ENCODE measurements around the gene PRKCB.
"Not testable (repeated sequence)": the region's sequence is repeated elsewhere in the genome, so short reads cannot be mapped to it uniquely, and the experiment has no call there.

PRKCB gene

DNA sequence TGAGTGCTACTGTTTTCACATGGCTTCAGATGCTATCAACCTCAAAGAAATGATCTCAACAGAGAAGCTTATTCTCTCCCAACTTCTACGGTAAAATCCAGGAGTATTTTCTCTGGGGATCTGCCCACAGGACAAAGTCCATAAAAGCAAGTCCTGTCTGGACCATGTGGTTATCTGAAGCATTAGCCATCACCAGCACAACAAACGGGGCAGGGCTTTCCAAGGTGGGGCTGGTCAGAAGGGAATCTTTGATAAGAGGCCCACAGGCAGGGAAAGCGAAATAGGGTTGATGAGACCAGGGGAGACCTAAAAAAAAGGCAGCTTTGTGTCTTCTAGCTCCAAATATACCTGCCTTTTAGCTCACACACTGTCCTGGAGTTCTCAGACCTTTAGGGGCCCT, 381.7 kb downstream of the PRKCB start:
- H3K9ac ChIP-seq (ENCODE audit: low read depth in 1 of 2, low read length in 2 of 2), result no peak overlapping the region
- no peaks in the 10 kb centered on the region for H3K4me1 ChIP-seq (ENCODE audit: control insufficient read depth in 1 of 2, insufficient read depth in 2 of 2, low read length in 2 of 2)
- H3K27me3 ChIP-seq (ENCODE audit: control insufficient read depth in 1 of 2, insufficient read depth in 2 of 2, low read length in 2 of 2), result no peaks in the 10 kb centered on the region
- H3K9me3 ChIP-seq (ENCODE audit: control insufficient read depth in 1 of 2, low read length in 2 of 2), result no peaks in the 10 kb centered on the region
- no peaks in the 10 kb centered on the region for H3K36me3 ChIP-seq (ENCODE audit: control insufficient read depth in 1 of 2, insufficient read depth in 2 of 2, low read length in 2 of 2)
- H3K4me3 ChIP-seq (ENCODE audit: low read depth in 1 of 2, low read length in 2 of 2), result no peak overlapping the region
- no peak overlapping the region for H3K27ac ChIP-seq (ENCODE audit: low read depth, low read length)

DNA sequence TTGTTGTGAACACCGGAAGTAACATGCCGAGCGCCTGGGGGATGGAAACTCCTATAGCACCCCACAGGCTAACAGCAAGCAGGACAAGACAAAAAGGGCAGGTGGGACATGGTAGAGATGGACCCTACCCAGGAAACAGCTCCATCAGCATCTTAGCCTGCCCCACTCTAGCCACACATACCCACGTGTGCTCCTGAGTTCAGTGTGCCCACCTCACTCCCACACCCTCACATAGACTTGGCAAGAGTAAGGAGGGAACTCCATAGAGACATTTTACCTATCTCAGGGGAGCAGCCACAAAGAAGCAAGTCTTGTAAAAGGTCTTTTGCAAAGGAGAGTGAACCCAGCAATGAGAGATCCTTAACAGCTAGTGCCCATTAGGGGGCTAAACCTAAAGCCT, 382.5 kb downstream of the PRKCB start:
- Histone ChIP-seq H3K4me3 (ENCODE audit: low read depth in 1 of 2, low read length in 2 of 2) (no peak overlapping the region), H3K27ac (ENCODE audit: low read depth, low read length) (no peak overlapping the region)

GRCh38 chr16:24221219-24221618, 385.4 kb downstream of the PRKCB start:
- H3K9me3 ChIP-seq (ENCODE audit: control insufficient read depth in 1 of 2, low read length in 2 of 2), result no peaks in the 10 kb centered on the region
- no peak overlapping the region for H3K27ac ChIP-seq (ENCODE audit: low read depth, low read length)
- H3K27me3 ChIP-seq (ENCODE audit: control insufficient read depth in 1 of 2, insufficient read depth in 2 of 2, low read length in 2 of 2), result no peaks in the 10 kb centered on the region
- no peaks in the 10 kb centered on the region for H3K36me3 ChIP-seq (ENCODE audit: control insufficient read depth in 1 of 2, insufficient read depth in 2 of 2, low read length in 2 of 2)
- no peaks in the 10 kb centered on the region for H3K4me1 ChIP-seq (ENCODE audit: control insufficient read depth in 1 of 2, insufficient read depth in 2 of 2, low read length in 2 of 2)
- no peak overlapping the region for H3K4me3 ChIP-seq (ENCODE audit: low read depth in 1 of 2, low read length in 2 of 2)
- H3K9ac ChIP-seq (ENCODE audit: low read depth in 1 of 2, low read length in 2 of 2), result no peak overlapping the region

More for the DNA sequence above, 382.5 kb downstream of the PRKCB start:
- H3K4me1 ChIP-seq (ENCODE audit: control insufficient read depth in 1 of 2, insufficient read depth in 2 of 2, low read length in 2 of 2), result no peaks in the 10 kb centered on the region
- no peaks in the 10 kb centered on the region for H3K9me3 ChIP-seq (ENCODE audit: control insufficient read depth in 1 of 2, low read length in 2 of 2)
- H3K36me3 ChIP-seq (ENCODE audit: control insufficient read depth in 1 of 2, insufficient read depth in 2 of 2, low read length in 2 of 2), result no peaks in the 10 kb centered on the region
- H3K27me3 ChIP-seq (ENCODE audit: control insufficient read depth in 1 of 2, insufficient read depth in 2 of 2, low read length in 2 of 2), result no peaks in the 10 kb centered on the region
- no peak overlapping the region for H3K9ac ChIP-seq (ENCODE audit: low read depth in 1 of 2, low read length in 2 of 2)

DNA sequence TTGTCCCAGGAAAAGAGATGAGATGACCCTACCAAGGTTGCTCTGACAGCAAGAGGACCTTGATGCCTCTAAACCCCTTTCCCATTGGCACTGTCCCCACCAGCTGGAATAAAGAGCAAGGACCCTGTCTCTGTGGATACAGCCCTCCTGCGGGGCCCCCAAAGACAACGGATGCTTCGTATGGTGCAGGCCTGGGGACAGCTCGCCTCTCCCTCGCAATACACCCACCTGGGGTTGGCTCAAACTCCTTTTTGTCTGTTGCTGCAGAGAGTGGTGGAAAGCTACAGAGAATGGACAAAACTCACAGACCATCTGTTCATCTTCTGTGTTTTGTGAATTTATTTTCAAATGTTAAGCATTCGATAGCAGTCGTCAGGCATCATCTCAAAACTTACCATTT, 392.7 kb downstream of the PRKCB start:
- H3K27ac ChIP-seq (ENCODE audit: low read depth, low read length), result no peak overlapping the region
- no peak overlapping the region for H3K9ac ChIP-seq (ENCODE audit: low read depth in 1 of 2, low read length in 2 of 2)
- no peak overlapping the region for H3K4me3 ChIP-seq (ENCODE audit: low read depth in 1 of 2, low read length in 2 of 2)
- no peaks in the 10 kb centered on the region for H3K9me3 ChIP-seq (ENCODE audit: control insufficient read depth in 1 of 2, low read length in 2 of 2)
- H3K27me3 ChIP-seq (ENCODE audit: control insufficient read depth in 1 of 2, insufficient read depth in 2 of 2, low read length in 2 of 2), result no peaks in the 10 kb centered on the region
- H3K36me3 ChIP-seq (ENCODE audit: control insufficient read depth in 1 of 2, insufficient read depth in 2 of 2, low read length in 2 of 2), result no peaks in the 10 kb centered on the region
- no peaks in the 10 kb centered on the region for H3K4me1 ChIP-seq (ENCODE audit: control insufficient read depth in 1 of 2, insufficient read depth in 2 of 2, low read length in 2 of 2)

DNA sequence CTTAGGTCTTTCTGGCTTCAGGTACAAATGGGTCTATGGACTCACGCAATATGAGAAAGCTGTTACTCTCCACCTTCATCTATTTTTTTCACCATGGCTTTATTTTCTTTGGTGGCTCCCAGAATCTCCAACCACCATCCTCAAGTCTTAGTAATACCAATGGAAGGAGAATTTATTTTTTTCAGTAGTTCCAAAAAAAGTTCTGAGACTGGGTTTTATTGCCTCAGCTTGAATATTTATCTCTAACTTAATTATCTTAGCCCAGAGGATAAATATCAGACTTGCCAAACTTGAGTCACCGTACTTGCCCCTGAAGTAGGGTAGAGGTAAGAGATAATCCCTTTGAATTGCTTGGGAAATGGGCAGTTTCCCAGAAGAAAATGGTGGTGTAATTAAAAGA, 397.2 kb downstream of the PRKCB start:
- Histone ChIP-seq H3K9me3 (ENCODE audit: control insufficient read depth in 1 of 2, low read length in 2 of 2) (peaks cover 4 to 7% of the 10 kb centered on the region in 2 donors), H3K36me3 (ENCODE audit: control insufficient read depth in 1 of 2, insufficient read depth in 2 of 2, low read length in 2 of 2) (no peaks in the 10 kb centered on the region), H3K27me3 (ENCODE audit: control insufficient read depth in 1 of 2, insufficient read depth in 2 of 2, low read length in 2 of 2) (no peaks in the 10 kb centered on the region), H3K4me1 (ENCODE audit: control insufficient read depth in 1 of 2, insufficient read depth in 2 of 2, low read length in 2 of 2) (no peaks in the 10 kb centered on the region), H3K4me3 (ENCODE audit: low read depth in 1 of 2, low read length in 2 of 2) (no peak overlapping the region), H3K9ac (ENCODE audit: low read depth in 1 of 2, low read length in 2 of 2) (no peak overlapping the region), H3K27ac (ENCODE audit: low read depth, low read length) (no peak overlapping the region)

- no peak overlapping the region for H3K27ac ChIP-seq (ENCODE audit: low read depth, low read length)
- H3K9ac ChIP-seq (ENCODE audit: low read depth in 1 of 2, low read length in 2 of 2), result no peak overlapping the region
- H3K4me3 ChIP-seq (ENCODE audit: low read depth in 1 of 2, low read length in 2 of 2), result no peak overlapping the region
- no peaks in the 10 kb centered on the region for H3K27me3 ChIP-seq (ENCODE audit: control insufficient read depth in 1 of 2, insufficient read depth in 2 of 2, low read length in 2 of 2)
- H3K36me3 ChIP-seq (ENCODE audit: control insufficient read depth in 1 of 2, insufficient read depth in 2 of 2, low read length in 2 of 2), result no peaks in the 10 kb centered on the region
- H3K9me3 ChIP-seq (ENCODE audit: control insufficient read depth in 1 of 2, low read length in 2 of 2), result peaks cover 4 to 11% of the 10 kb centered on the region in 2 donors
- no peaks in the 10 kb centered on the region for H3K4me1 ChIP-seq (ENCODE audit: control insufficient read depth in 1 of 2, insufficient read depth in 2 of 2, low read length in 2 of 2)
Observed at GRCh38 chr16:24234737-24235136, 399.0 kb downstream of the PRKCB start.

GRCh38 chr16:24235806-24236205, 400.0 kb downstream of the PRKCB start:
- H3K9me3 ChIP-seq (ENCODE audit: control insufficient read depth in 1 of 2, low read length in 2 of 2), result peaks cover 4 to 11% of the 10 kb centered on the region in 2 donors
- H3K4me3 ChIP-seq (ENCODE audit: low read depth in 1 of 2, low read length in 2 of 2), result no peak overlapping the region
- no peak overlapping the region for H3K27ac ChIP-seq (ENCODE audit: low read depth, low read length)

GRCh38 chr16:24238846-24239245, 403.1 kb downstream of the PRKCB start:
- H3K27me3 ChIP-seq (ENCODE audit: control insufficient read depth in 1 of 2, insufficient read depth in 2 of 2, low read length in 2 of 2); H3K4me3 ChIP-seq (ENCODE audit: low read depth in 1 of 2, low read length in 2 of 2); H3K4me1 ChIP-seq (ENCODE audit: control insufficient read depth in 1 of 2, insufficient read depth in 2 of 2, low read length in 2 of 2); H3K9ac ChIP-seq (ENCODE audit: low read depth in 1 of 2, low read length in 2 of 2); H3K36me3 ChIP-seq (ENCODE audit: control insufficient read depth in 1 of 2, insufficient read depth in 2 of 2, low read length in 2 of 2); H3K27ac ChIP-seq (ENCODE audit: low read depth, low read length): not testable (repeated sequence)
- peaks cover 4 to 11% of the 10 kb centered on the region in 2 donors for H3K9me3 ChIP-seq (ENCODE audit: control insufficient read depth in 1 of 2, low read length in 2 of 2)

More at GRCh38 chr16:24235806-24236205, 400.0 kb downstream of the PRKCB start:
- no peaks in the 10 kb centered on the region for H3K36me3 ChIP-seq (ENCODE audit: control insufficient read depth in 1 of 2, insufficient read depth in 2 of 2, low read length in 2 of 2)
- no peak overlapping the region for H3K9ac ChIP-seq (ENCODE audit: low read depth in 1 of 2, low read length in 2 of 2)
- H3K27me3 ChIP-seq (ENCODE audit: control insufficient read depth in 1 of 2, insufficient read depth in 2 of 2, low read length in 2 of 2), result no peaks in the 10 kb centered on the region
- H3K4me1 ChIP-seq (ENCODE audit: control insufficient read depth in 1 of 2, insufficient read depth in 2 of 2, low read length in 2 of 2), result no peaks in the 10 kb centered on the region

DNA sequence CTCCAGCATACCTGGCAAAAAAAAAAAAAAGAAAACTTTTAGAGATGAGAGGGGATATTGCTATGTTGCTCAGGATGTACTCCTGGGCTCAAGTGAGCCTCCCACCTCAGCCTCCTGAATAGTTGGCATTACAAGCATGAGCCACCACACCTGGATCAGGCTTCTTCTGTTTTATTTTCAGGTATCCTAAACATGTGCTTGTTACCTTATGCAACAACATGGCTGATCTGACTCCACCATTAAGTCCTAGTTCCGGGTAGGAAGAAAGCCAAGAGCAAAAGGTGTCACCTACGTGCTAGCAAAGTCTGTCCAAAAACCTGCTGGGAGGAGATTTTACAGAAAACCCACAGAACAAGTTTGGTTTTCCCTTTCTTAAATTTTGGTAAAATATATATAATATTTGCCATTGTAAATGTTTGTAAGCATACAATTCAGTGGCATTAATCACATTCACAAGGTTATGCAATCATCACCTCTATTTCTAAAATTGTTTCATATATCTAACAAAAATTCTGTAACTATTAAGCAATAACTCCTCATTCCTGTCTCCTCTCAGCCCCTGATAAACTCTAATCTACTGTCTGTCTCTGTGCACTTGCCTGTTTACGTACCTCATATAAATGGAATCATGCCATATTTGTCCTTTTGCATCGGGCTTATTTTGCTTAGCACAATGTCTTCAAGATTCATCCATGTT, 411.3 kb downstream of the PRKCB start:
- Histone ChIP-seq H3K4me1 (ENCODE audit: control insufficient read depth in 1 of 2, insufficient read depth in 2 of 2, low read length in 2 of 2) (no peaks in the 10 kb centered on the region), H3K27ac (ENCODE audit: low read depth, low read length) (no peak overlapping the region), H3K4me3 (ENCODE audit: low read depth in 1 of 2, low read length in 2 of 2) (no peak overlapping the region), H3K36me3 (ENCODE audit: control insufficient read depth in 1 of 2, insufficient read depth in 2 of 2, low read length in 2 of 2) (no peaks in the 10 kb centered on the region), H3K9ac (ENCODE audit: low read depth in 1 of 2, low read length in 2 of 2) (no peak overlapping the region), H3K27me3 (ENCODE audit: control insufficient read depth in 1 of 2, insufficient read depth in 2 of 2, low read length in 2 of 2) (no peaks in the 10 kb centered on the region), H3K9me3 (ENCODE audit: control insufficient read depth in 1 of 2, low read length in 2 of 2) (no peaks in the 10 kb centered on the region)

DNA sequence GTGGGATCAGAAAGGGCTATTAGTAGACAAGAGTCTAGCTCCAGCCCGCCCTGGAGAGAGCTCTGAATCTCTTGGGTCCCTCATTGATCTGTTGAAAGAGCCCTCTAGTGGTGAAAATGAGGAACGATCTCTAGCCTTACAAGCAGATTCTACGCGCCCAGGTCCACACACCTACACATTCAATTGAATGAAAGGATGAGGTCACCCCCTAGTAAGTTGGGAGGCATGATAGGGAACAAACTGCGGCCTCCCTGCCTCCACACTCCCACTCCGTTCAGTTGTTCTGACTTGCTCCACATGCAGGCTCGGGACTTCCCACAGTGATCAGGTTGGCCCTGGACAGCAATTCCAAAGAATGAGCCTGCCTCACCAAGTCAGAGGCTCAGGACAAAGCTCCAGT, 417.4 kb downstream of the PRKCB start:
- H3K4me3 ChIP-seq (ENCODE audit: low read depth in 1 of 2, low read length in 2 of 2), result no peak overlapping the region
- H3K27ac ChIP-seq (ENCODE audit: low read depth, low read length), result no peak overlapping the region
- no peaks in the 10 kb centered on the region for H3K9me3 ChIP-seq (ENCODE audit: control insufficient read depth in 1 of 2, low read length in 2 of 2)
- peaks cover 6 to 22% of the 10 kb centered on the region in 2 donors for H3K27me3 ChIP-seq (ENCODE audit: control insufficient read depth in 1 of 2, insufficient read depth in 2 of 2, low read length in 2 of 2)
- no peak overlapping the region for H3K9ac ChIP-seq (ENCODE audit: low read depth in 1 of 2, low read length in 2 of 2)
- no peaks in the 10 kb centered on the region for H3K4me1 ChIP-seq (ENCODE audit: control insufficient read depth in 1 of 2, insufficient read depth in 2 of 2, low read length in 2 of 2)
- no peaks in the 10 kb centered on the region for H3K36me3 ChIP-seq (ENCODE audit: control insufficient read depth in 1 of 2, insufficient read depth in 2 of 2, low read length in 2 of 2)

Data from duodenal mucosa (tissue), 2 donors.